K562 (cell line): ENCODE results near the gene PRM3. TPM values are rescaled to one million over a fixed set of nuclear protein-coding genes. Genes with fewer than 3 reads are reported as not detected.
A peak's percentile ranks its signal among the peaks of the same experiment; 100 is the strongest.

Source experiments
- ATAC-seq: fragments of 200-7000 bp; cut with Tn5 transposase; 3 replicates; pipeline ENCODE4 v1.9.1; 2020; ENCODE audit warnings: moderate library complexity
- BruUV-seq: library from RNA; stranded (reverse); fragments of 400-500 nt; replicated peaks from 2 replicates; lab custom pipeline; 2021; lab: Mats Ljungman, UMichigan
- CTCF ChIA-PET: fragments of 300-600 bp; formaldehyde crosslinking; extraction: SDS; loops from one replicate; lab custom pipeline; 2021; ENCODE audit warnings: low intra/inter-chr PET ratio; lab: Yijun Ruan, JAX
- POLR2A ChIA-PET: fragments of 300-600, 350-650 bp; sonication (Branson Sonifier 250); formaldehyde crosslinking; extraction: SDS; loops from one replicate; lab custom pipeline; 2021; ENCODE audit warnings: antibody characterized with exemption, inconsistent platforms; lab: Yijun Ruan, JAX
- DNase-seq, 4 experiments: peaks; one replicate each; pipeline versions ENCODE4 v3.0.0 to v3.0.0-alpha.2; 2011 to 2018; ENCODE audit warnings: low spot score in 3 of 4, mixed read lengths in 3 of 4; ENCODE audit errors: extremely low read depth in 1 of 4
- FAIRE-seq: peaks from 2 replicates; lab custom pipeline; 2011; peaks lifted over from hg19 to GRCh38; lab: Jason Lieb, UNC
- H2AFZ ChIP-seq: 2 replicates; pipeline ENCODE4 v1.6.0; 2011; ENCODE audit warnings: low read depth, low read length, control low read depth, inconsistent platforms
- H3K27ac ChIP-seq: fragments of 200-600 bp; 3 replicates; pipeline ENCODE4 v1.8.0; 2011; ENCODE audit warnings: low read depth, mild to moderate bottlenecking, control low read depth, inconsistent platforms, low read length, moderate library complexity, mixed read lengths; ENCODE audit errors: extremely low read depth
- H3K27me3 ChIP-seq, 2 experiments: fragments of 300-600 bp in 1 of 2; 2 replicates in 1 of 2; 3 replicates in 1 of 2; pipeline versions ENCODE4 v1.6.0 to v1.8.0; 2011; ENCODE audit warnings: inconsistent platforms in 2 of 2, low read length in 2 of 2, mild to moderate bottlenecking in 1 of 2, mixed read lengths in 1 of 2, moderate library complexity in 1 of 2; ENCODE audit not compliant: control insufficient read depth in 2 of 2, insufficient read depth in 2 of 2
- H3K36me3 ChIP-seq: fragments of 300-600 bp; 3 replicates; pipeline ENCODE4 v1.8.0; 2011; ENCODE audit warnings: mild to moderate bottlenecking, low read length, inconsistent platforms; ENCODE audit not compliant: control insufficient read depth, insufficient read depth
- H3K4me1 ChIP-seq, 2 experiments: fragments of 200-600 bp in 1 of 2; replicated peaks in 1 of 2; 2 replicates in 1 of 2; 3 replicates in 1 of 2; pipeline versions ENCODE4 v1.5.1 to v1.8.0; 2011; ENCODE audit warnings: inconsistent platforms in 2 of 2, low read length in 2 of 2, mild to moderate bottlenecking in 1 of 2, mixed read lengths in 1 of 2, moderate library complexity in 1 of 2; ENCODE audit not compliant: control insufficient read depth in 2 of 2, insufficient read depth in 2 of 2
- H3K4me2 ChIP-seq: 2 replicates; pipeline ENCODE4 v1.6.1; 2011; ENCODE audit warnings: low read length, control low read depth, inconsistent platforms, mixed read lengths; ENCODE audit not compliant: insufficient read depth
- H3K4me3 ChIP-seq: fragments of 200-600 bp; sonication (generic), shearing (Covaris generic); 2 replicates; pipeline ENCODE4 v1.5.1; 2016; ENCODE audit warnings: control low read depth, inconsistent platforms
- H3K79me2 ChIP-seq: fragments of 200-600 bp; 3 replicates; pipeline ENCODE4 v1.8.0; 2011; ENCODE audit warnings: low read length, inconsistent platforms; ENCODE audit not compliant: control insufficient read depth, insufficient read depth
- H3K9ac ChIP-seq, 2 experiments: 2 replicates each; pipeline versions ENCODE4 v1.6.0 to v1.6.1; 2011; ENCODE audit warnings: low read depth in 2 of 2, low read length in 2 of 2, control low read depth in 1 of 2, inconsistent platforms in 1 of 2, mild to moderate bottlenecking in 1 of 2, mixed read lengths in 1 of 2; ENCODE audit not compliant: insufficient read depth in 1 of 2
- H3K9me1 ChIP-seq: one replicate; pipeline ENCODE4 v1.6.0; 2011; ENCODE audit warnings: inconsistent platforms, mild to moderate bottlenecking, low read length, moderate library complexity; ENCODE audit not compliant: control insufficient read depth, insufficient read depth
- H3K9me3 ChIP-seq: replicated peaks from 2 replicates; pipeline ENCODE4 v1.5.1; 2011; ENCODE audit warnings: low read depth, low read length, inconsistent platforms; ENCODE audit not compliant: control insufficient read depth, insufficient read depth
- H4K20me1 ChIP-seq: replicated peaks from 2 replicates; pipeline ENCODE4 v1.6.1; 2011; ENCODE audit warnings: low read length, inconsistent platforms, mixed read lengths; ENCODE audit not compliant: control insufficient read depth, insufficient read depth
- E2F1 ChIP-seq: sonication (generic); formaldehyde crosslinking; IDR thresholded peaks from 2 replicates; pipeline ENCODE4 v1.8.1; 2023; ENCODE audit warnings: mild to moderate bottlenecking, missing genetic modification reagents, moderate library complexity
- EP300 ChIP-seq: IDR thresholded peaks from 2 replicates; pipeline ENCODE4 v1.6.1; 2012; ENCODE audit warnings: low read length, improper control_type of control experiment
- FOSL1 ChIP-seq: fragments of 200-800 bp; sonication (Bioruptor generic); conservative IDR thresholded peaks from 2 replicates; pipeline ENCODE4 v1.6.1; 2016; ENCODE audit warnings: missing genetic modification characterization, missing compliant biosample characterization
- GATAD2A ChIP-seq: fragments of 450-650 bp; IDR thresholded peaks from 2 replicates; pipeline ENCODE4 v1.6.1; 2017
- HCFC1 ChIP-seq: IDR thresholded peaks from 2 replicates; pipeline ENCODE4 v1.6.1; 2012; ENCODE audit warnings: low read depth, low read length, improper control_type of control experiment
- KAT7 ChIP-seq: sonication (generic); formaldehyde crosslinking; IDR thresholded peaks from 2 replicates; pipeline ENCODE4 v1.8.0; 2022; ENCODE audit warnings: missing genetic modification reagents, mild to moderate bottlenecking, borderline replicate concordance
- KLF1 ChIP-seq: fragments of 450-650 bp; IDR thresholded peaks from 2 replicates; pipeline ENCODE4 v1.6.1; 2016; ENCODE audit warnings: missing genetic modification characterization, missing compliant biosample characterization
- MAX ChIP-seq: sonication (generic); formaldehyde crosslinking; IDR thresholded peaks from 2 replicates; pipeline ENCODE4 v1.9.0; 2022; ENCODE audit warnings: mild to moderate bottlenecking, missing genetic modification reagents
- MAZ ChIP-seq, 2 experiments: fragments of 450-650 bp in 1 of 2; sonication (generic) in 1 of 2; formaldehyde crosslinking; IDR thresholded peaks in 1 of 2; conservative IDR thresholded peaks in 1 of 2; 2 replicates each; pipeline versions ENCODE4 v1.4.0 to v1.5.0; 2020; ENCODE audit warnings: mild to moderate bottlenecking in 1 of 2, missing genetic modification reagents in 1 of 2
- MXI1 ChIP-seq: IDR thresholded peaks from 2 replicates; pipeline ENCODE4 v1.6.1; 2011; ENCODE audit warnings: low read depth, mild to moderate bottlenecking, improper control_type of control experiment, low read length
- NR2C1 ChIP-seq, 2 experiments: fragments of 450-650 bp; IDR thresholded peaks; 2 replicates each; pipeline ENCODE4 v1.6.1; 2017; ENCODE audit warnings: mild to moderate bottlenecking in 2 of 2, antibody characterized with exemption in 1 of 2, inconsistent platforms in 1 of 2, missing compliant biosample characterization in 1 of 2, missing genetic modification characterization in 1 of 2
- PHF20 ChIP-seq: fragments of 450-650 bp; IDR thresholded peaks from 2 replicates; pipeline ENCODE4 v1.6.1; 2018; ENCODE audit not compliant: partially characterized antibody
- RCOR1 ChIP-seq, 2 experiments: IDR thresholded peaks; 2 replicates each; pipeline ENCODE4 v1.6.1; 2012; ENCODE audit warnings: low read depth in 2 of 2, low read length in 2 of 2, borderline replicate concordance in 1 of 2, improper control_type of control experiment in 1 of 2
- SIN3A ChIP-seq, 2 experiments: fragments of 150-350 bp in 1 of 2; IDR thresholded peaks; 2 replicates each; pipeline ENCODE4 v1.6.1; 2011 to 2016; ENCODE audit warnings: borderline replicate concordance in 2 of 2, low read depth in 2 of 2, low read length in 2 of 2, mild to moderate bottlenecking in 2 of 2, moderate library complexity in 2 of 2; ENCODE audit not compliant: control insufficient read depth in 1 of 2
- SLC30A9 ChIP-seq: fragments of 250-450 bp; sonication (Bioruptor Pico); IDR thresholded peaks from 2 replicates; pipeline ENCODE4 v1.8.0; 2022; ENCODE audit warnings: mild to moderate bottlenecking, moderate library complexity
- TFAP4 ChIP-seq: sonication (generic); formaldehyde crosslinking; IDR thresholded peaks from 2 replicates; pipeline ENCODE4 v1.8.0; 2022; ENCODE audit warnings: missing genetic modification reagents, mild to moderate bottlenecking, moderate library complexity, borderline replicate concordance
- ZNF778 ChIP-seq: fragments of 450-650 bp; formaldehyde crosslinking; IDR thresholded peaks from 2 replicates; pipeline ENCODE4 v1.4.0; 2020; ENCODE audit warnings: mild to moderate bottlenecking, moderate library complexity
- WGBS: fragments of 100-300 bp; shearing (Covaris generic); methylation state at CpG from one replicate; pipeline ENCODE4 v1.1.6; 2016; ENCODE audit warnings: low coverage, mixed read lengths; ENCODE audit not compliant: insufficient coverage; ENCODE audit errors: missing lambda C conversion rate; 5-methylcytosine and 5-hydroxymethylcytosine counted together
- in situ Hi-C: fragments of 300-500 bp; cut with MboI; formaldehyde crosslinking; loops from 4 replicates; pipeline ENCODE4 v1.15.0; 2018; ENCODE audit warnings: inconsistent platforms, mixed read lengths
- intact Hi-C: fragments of 100-400 bp; cut with micrococcal nuclease; formaldehyde crosslinking; loops from 2 replicates; pipeline ENCODE4 v1.14.2; 2022
- polyA plus RNA-seq, 8 experiments: library from polyadenylated mRNA; depleted of rRNA in 4 of 8; stranded (reverse) in 5 of 8; unstranded in 3 of 8; fragments of >200 nt; fragmentation: Nextera tagmentation in 2 of 8; fragmentation: Illumina TruSeq in 1 of 8; extraction: Ambion mirVana in 2 of 8; extraction: Trizol in 1 of 8; gene quantifications; 2 replicates each; pipeline versions ENCODE4 v1.2.1 to v1.2.3, GENCODE V29; 2011 to 2014; ENCODE audit warnings: inconsistent platforms in 1 of 8, missing spikeins in 1 of 8
- total RNA-seq, 7 experiments: library from RNA; depleted of rRNA in 6 of 7; stranded (reverse); fragments of >200 nt in 6 of 7; fragmentation: Illumina TruSeq in 2 of 7; extraction: Trizol in 2 of 7; gene quantifications; 2 replicates each; pipeline versions ENCODE4 v1.2.1 to v1.2.3, GENCODE V29; 2011 to 2021; ENCODE audit warnings: low replicate concordance in 1 of 7

PRM3 gene
- total and polyA plus RNA-seq, 9 of the 15 experiments (the other 6 are each of a cell fraction or from before 2014, with no cell fraction given), result not detected

- BruUV-seq, result TSS peak; percentile 66
- Histone ChIP-seq H3K79me2 (peaks cover 14% of the 10 kb centered on the region; the same call in 2 of the 3 replicates), H3K36me3 (no peaks in the 10 kb centered on the region), H3K9ac (peak overlapping the region; percentile 62 to 72; a peak in 3 of 4 replicates), H3K27me3 (no peaks in the 10 kb centered on the region), H4K20me1 (no peaks in the 10 kb centered on the region; the same call in 1 of the 2 replicates), H3K4me1 (peaks cover 45 to 54% of the 10 kb centered on the region in 2 experiments), H3K9me1 (no peaks in the 10 kb centered on the region), H3K4me2 (peak overlapping the region; percentile 87), H3K4me3 (peak overlapping the region; percentile 35), H2AFZ (peak overlapping the region; percentile 99), H3K27ac (peak overlapping the region; percentile 72), H3K9me3 (no peaks in the 10 kb centered on the region)
- intact Hi-C loops (loop anchor here (2.0 kb wide), 1 partner anchor 134 kb away; no protein-coding TSS in a partner anchor), in situ Hi-C loops (no loop called here)
- CTCF ChIA-PET, result interaction anchor here (1.5 kb wide), 1 partner anchor 267 kb away, joined by 4 read pairs; no protein-coding TSS in a partner anchor
- 25% methylated on average over 15 of the region's 15 CpGs for WGBS
- POLR2A ChIA-PET, result interaction anchor here (0.6 to 1.7 kb wide), 5 partner anchors 9 to 84 kb away, joined by 3 to 13 read pairs (median 5); no protein-coding TSS in a partner anchor
- peak; percentile 98 for FAIRE-seq
- peak; percentile 95 to 100 (median 99) for DNase-seq
- peak; percentile 99 for ATAC-seq
- 0 out of 4 replicates have a peak, but pooled peaks of 1 of the 2 experiments have one; percentile 11 for TF ChIP-seq SIN3A (IDR thresholded peaks at IDR 0.05; ENCODE audit: borderline replicate concordance in 2 of 2, control insufficient read depth in 1 of 2, low read depth in 2 of 2, low read length in 2 of 2)
- 0 out of 2 replicates have a peak, but pooled peaks have one; percentile 71 for TF ChIP-seq GATAD2A
- peak; percentile 37 for TF ChIP-seq PHF20
- peak; percentile 87 for TF ChIP-seq MAX (CRISPR knock-in tag)
- TF ChIP-seq TFAP4 (CRISPR knock-in tag), result peak; percentile 58; the same call in 1 of the 2 replicates
- peak; percentile 39; the same call in 1 of the 2 replicates for TF ChIP-seq HCFC1
- 0 out of 2 replicates have a peak, but pooled peaks have one; percentile 13 for TF ChIP-seq FOSL1
- peak in 1 of 2 experiments; percentile 65; a peak in 1 of 4 replicates for TF ChIP-seq RCOR1 (IDR thresholded peaks at IDR 0.05; ENCODE audit: borderline replicate concordance in 1 of 2, low read depth in 2 of 2, low read length in 2 of 2)
- TF ChIP-seq ZNF778 (CRISPR knock-in tag), result no peak
- TF ChIP-seq MXI1, result peak; percentile 49; the same call in 1 of the 2 replicates
- 0 out of 2 replicates have a peak, but pooled peaks have one; percentile 39 for TF ChIP-seq NR2C1 (IDR thresholded peaks at IDR 0.05)
- 0 out of 2 replicates have a peak, but pooled peaks have one; percentile 24 for TF ChIP-seq NR2C1 (tag; IDR thresholded peaks at IDR 0.05)
- TF ChIP-seq E2F1 (CRISPR knock-in tag), result no peak
- peak; percentile 34; the same call in 1 of the 2 replicates for TF ChIP-seq KLF1 (tag)
- TF ChIP-seq SLC30A9 (CRISPR knock-in tag), result no peak
- 0 out of 2 replicates have a peak, but pooled peaks have one; percentile 40 for TF ChIP-seq KAT7 (CRISPR knock-in tag)
- TF ChIP-seq EP300, result 0 out of 2 replicates have a peak, but pooled peaks have one; percentile 17
- TF ChIP-seq MAZ (CRISPR knock-in tag; conservative IDR thresholded peaks at IDR 0.05 in 1 of 2, IDR thresholded peaks at IDR 0.05 in 1 of 2), result 0 out of 4 replicates have a peak, but pooled peaks of 1 of the 2 experiments have one; percentile 11
Measured at GRCh38 chr16:11238272-11239202, 34.9 kb downstream of the PRM3 start.
